ENCODE results near the gene MORC2. TPM values are rescaled to one million over a fixed set of nuclear protein-coding genes. Genes with fewer than 3 reads are reported as not detected.

Gene MORC2
- 6.5 and 10.9 TPM in 2 replicates for total RNA-seq

DNA sequence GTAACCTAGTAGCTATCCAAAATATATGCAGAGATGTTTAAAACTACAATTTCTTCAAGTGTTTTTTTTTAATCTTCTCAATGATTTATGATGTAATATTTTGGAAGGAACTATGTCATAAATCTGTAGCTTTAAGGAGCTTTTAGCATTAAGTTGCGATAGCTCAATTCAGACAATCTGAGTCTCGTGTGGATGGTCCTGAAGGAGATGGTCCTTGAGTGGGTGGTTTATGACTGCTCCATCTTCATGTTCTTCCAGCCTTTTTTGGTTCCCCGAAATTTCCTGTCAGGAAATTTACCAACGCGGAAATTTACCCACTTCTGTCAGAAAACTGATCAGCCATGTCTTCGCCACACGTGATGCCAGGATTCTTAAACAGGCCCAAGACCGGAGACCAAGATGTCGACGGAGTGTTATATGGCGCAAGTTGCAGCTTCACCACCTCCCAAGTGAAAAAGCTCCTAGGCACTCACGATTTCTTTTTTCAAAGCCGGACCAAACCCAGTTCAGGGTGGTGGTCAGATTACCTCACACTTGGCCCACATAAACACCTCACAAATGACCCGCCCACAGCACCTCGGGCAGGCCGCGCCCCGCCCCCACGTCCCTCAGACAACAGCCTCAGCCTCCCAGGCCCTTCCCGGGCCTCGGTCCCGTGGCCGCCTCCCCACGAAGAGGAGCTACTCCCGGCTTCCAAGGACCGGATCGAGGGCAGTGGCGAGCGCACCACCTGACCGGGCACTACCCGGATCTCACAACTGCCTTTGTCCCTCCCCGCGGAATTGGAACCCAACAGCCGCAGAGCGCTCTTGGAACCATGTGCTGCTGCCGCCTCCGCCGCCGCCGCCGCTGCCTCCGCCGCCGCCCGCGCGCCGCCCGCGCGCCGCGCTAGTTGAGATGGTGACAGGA, at the start of gene MORC2:
Gene MORC2 (minus strand): TSS at position 760 of the 909 bp plus-strand sequence. CDS start 885 bp downstream, outside the sequence.

DNA sequence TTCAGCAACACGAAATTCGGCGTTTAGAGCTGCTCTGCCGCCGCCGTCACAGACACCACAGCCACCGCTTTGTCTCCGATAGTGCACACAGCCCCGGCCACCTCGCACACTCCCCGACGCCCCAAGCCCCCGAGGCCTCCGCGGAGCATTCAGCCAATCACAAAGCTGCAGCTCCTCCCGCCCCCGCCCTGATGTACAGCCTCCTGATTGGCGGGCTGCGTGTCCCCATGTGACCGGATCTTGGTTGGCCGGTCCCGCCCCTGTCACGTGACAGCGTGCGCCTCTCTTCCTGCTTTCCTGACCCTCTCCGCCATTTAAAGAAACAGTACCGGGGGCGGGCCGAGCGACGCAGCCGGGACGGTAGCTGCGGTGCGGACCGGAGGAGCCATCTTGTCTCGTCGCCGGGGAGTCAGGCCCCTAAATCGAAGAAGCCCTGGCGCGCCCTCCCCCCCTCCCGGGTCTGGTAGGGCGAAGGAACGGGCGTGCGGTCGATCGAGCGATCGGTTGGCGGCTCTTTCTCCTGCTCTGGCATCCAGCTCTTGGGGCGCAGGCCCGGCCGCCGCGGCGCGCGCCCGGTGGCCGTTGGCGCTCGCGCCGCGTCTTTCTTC, 454 bp upstream of the MORC2 start, which contains the start of gene TUG1:
Gene TUG1 (plus strand): TSS at position 342 of the 608 bp plus-strand sequence.

Other genes with a start within 250 kb of the MORC2 start
- gene TUG1, start 491 bp upstream of the MORC2 start, total RNA-seq = 19.0 and 27.3 TPM in 2 replicates
- 16.4 and 90.4 TPM in 2 replicates for gene SMTN, start 112.5 kb upstream of the MORC2 start, total RNA-seq
- 62.7 and 69.4 TPM in 2 replicates for gene SELENOM, start 138.8 kb upstream of the MORC2 start, total RNA-seq
- gene INPP5J, start 154.2 kb upstream of the MORC2 start, total RNA-seq = under 0.01 and 0.21 TPM in 2 replicates
- 0.24 TPM in 1 of 2 replicates, not detected in the other for gene PLA2G3, start 171.7 kb upstream of the MORC2 start, total RNA-seq
- gene RNF185, start 191.4 kb upstream of the MORC2 start, total RNA-seq = 32.5 and 46.0 TPM in 2 replicates
- 120 and 139 TPM in 2 replicates for gene LIMK2, start 243.5 kb upstream of the MORC2 start, total RNA-seq

All from tracheal epithelial cell (primary cell).